GM12864 (cell line): Measurements from ENCODE around the gene MEIG1.
"Not testable (repeated sequence)": the region's sequence is repeated elsewhere in the genome, so short reads cannot be mapped to it uniquely, and the experiment has no call there.

Experiments
- DNase-seq: peaks from one replicate; pipeline ENCODE4 v3.0.0-alpha.2; 2011; ENCODE audit warnings: low read depth
- H3K4me3 ChIP-seq: 2 replicates; pipeline ENCODE4 v1.5.1; 2011; ENCODE audit warnings: mild to moderate bottlenecking, low read depth, low read length, control low read depth
- CTCF ChIP-seq: IDR thresholded peaks from 2 replicates; pipeline ENCODE4 v1.5.1; 2011; ENCODE audit warnings: low read depth, mild to moderate bottlenecking, moderate library complexity, low read length, control low read depth, inconsistent platforms; ENCODE audit errors: missing control alignments

MEIG1 gene

GRCh38 chr10:14924013-14924412 lies 35.2 kb upstream of the MEIG1 start:
- no peak for DNase-seq
- TF ChIP-seq CTCF: no peak
- H3K4me3 ChIP-seq: no peak overlapping the region

- no peak overlapping the region for H3K4me3 ChIP-seq
- TF ChIP-seq CTCF: no peak
- no peak for DNase-seq
Observed at GRCh38 chr10:14925268-14925667, 33.9 kb upstream of the MEIG1 start.

GRCh38 chr10:14926061-14926470 lies 33.1 kb upstream of the MEIG1 start:
- H3K4me3 ChIP-seq: no peak overlapping the region
- TF ChIP-seq CTCF: no peak
- no peak for DNase-seq

GRCh38 chr10:14926722-14927416 lies 32.3 kb upstream of the MEIG1 start:
- TF ChIP-seq CTCF: no peak
- peak overlapping the region; percentile 31 for H3K4me3 ChIP-seq
- DNase-seq: peak; percentile 82

- no peak overlapping the region for H3K4me3 ChIP-seq
- no peak for TF ChIP-seq CTCF
- DNase-seq: no peak
Observed at GRCh38 chr10:14930610-14931009, 28.6 kb upstream of the MEIG1 start.

- no peak overlapping the region for H3K4me3 ChIP-seq
- DNase-seq: no peak
- no peak for TF ChIP-seq CTCF
Observed at GRCh38 chr10:14936584-14936983, 22.6 kb upstream of the MEIG1 start.

GRCh38 chr10:14938971-14939370 lies 20.2 kb upstream of the MEIG1 start:
- DNase-seq: not testable (repeated sequence)

GRCh38 chr10:14942147-14942949 lies 16.8 kb upstream of the MEIG1 start:
- not testable (repeated sequence) for H3K4me3 ChIP-seq, DNase-seq

More at GRCh38 chr10:14938971-14939370, 20.2 kb upstream of the MEIG1 start:
- not testable (repeated sequence) for H3K4me3 ChIP-seq

GRCh38 chr10:14942950-14943338 lies 16.2 kb upstream of the MEIG1 start:
- not testable (repeated sequence) for DNase-seq, H3K4me3 ChIP-seq
